Memory B cell (primary cell): ENCODE data around the gene RASSF3.
"Not testable (repeated sequence)": the region's sequence is repeated elsewhere in the genome, so short reads cannot be mapped to it uniquely, and the experiment has no call there.

Experiments
- ATAC-seq: fragments of 150-1000 bp; cut with Tn5 transposase; 2 replicates; pipeline ENCODE4 v1.10.0; 2021; ENCODE audit warnings: low read depth, mild to moderate bottlenecking, moderate library complexity
- DNase-seq, 2 donors: peaks; one replicate each; pipeline ENCODE4 v3.0.0; 2022; ENCODE audit warnings: low spot score in 2 of 2
- H3K27ac Mint-ChIP-seq: one replicate; pipeline ENCODE4 v1.8.0; 2022; ENCODE audit warnings: mild to moderate bottlenecking, moderate library complexity, mixed read lengths
- H3K27me3 Mint-ChIP-seq: one replicate; pipeline ENCODE4 v1.8.0; 2022; ENCODE audit warnings: mixed read lengths
- H3K36me3 Mint-ChIP-seq: one replicate; pipeline ENCODE4 v1.8.0; 2022; ENCODE audit warnings: mild to moderate bottlenecking, mixed read lengths
- H3K4me1 Mint-ChIP-seq: one replicate; pipeline ENCODE4 v1.8.0; 2022; ENCODE audit warnings: mixed read lengths
- H3K4me3 Mint-ChIP-seq: one replicate; pipeline ENCODE4 v1.8.0; 2022; ENCODE audit warnings: mild to moderate bottlenecking, moderate library complexity, mixed read lengths
- H3K9me3 Mint-ChIP-seq: one replicate; pipeline ENCODE4 v1.8.0; 2022; ENCODE audit warnings: mixed read lengths

The RASSF3 gene

GRCh38 chr12:64582114-64582513 is 28.2 kb upstream of the RASSF3 start:
- Mint-ChIP-seq H3K27me3 (peaks cover 7% of the 10 kb centered on the region), H3K36me3 (no peaks in the 10 kb centered on the region), H3K4me1 (peaks cover 8% of the 10 kb centered on the region), H3K4me3 (no peak overlapping the region), H3K9me3 (no peaks in the 10 kb centered on the region), H3K27ac (no peak overlapping the region)
- DNase-seq, result no peak
- ATAC-seq, result no peak

GRCh38 chr12:64582862-64583261 is 27.4 kb upstream of the RASSF3 start:
- H3K36me3 Mint-ChIP-seq, result no peaks in the 10 kb centered on the region
- DNase-seq, result no peak
- H3K27me3 Mint-ChIP-seq, result peaks cover 7% of the 10 kb centered on the region
- H3K4me1 Mint-ChIP-seq, result peaks cover 8% of the 10 kb centered on the region
- H3K27ac Mint-ChIP-seq, result no peak overlapping the region
- H3K4me3 Mint-ChIP-seq, result no peak overlapping the region
- H3K9me3 Mint-ChIP-seq, result no peaks in the 10 kb centered on the region
- no peak for ATAC-seq

DNA sequence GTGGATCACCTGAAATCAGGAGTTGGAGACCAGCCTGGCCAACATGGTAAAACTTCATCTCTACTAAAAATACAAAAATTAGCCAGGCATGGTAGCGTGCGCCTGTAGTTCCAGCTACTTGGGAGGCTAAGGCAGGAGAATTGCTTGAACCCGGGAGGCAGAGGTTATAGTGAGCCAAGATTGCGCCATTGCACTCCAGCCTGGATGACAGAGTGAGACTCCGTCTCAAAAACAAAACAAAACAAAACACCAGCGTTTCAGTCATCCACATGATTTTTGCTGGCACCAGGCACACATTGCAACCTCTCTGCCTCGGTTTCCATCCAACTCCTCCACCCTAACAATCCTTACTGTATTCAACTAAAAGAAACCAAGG is 26.9 kb upstream of the RASSF3 start:
- H3K27me3 Mint-ChIP-seq, H3K9me3 Mint-ChIP-seq, DNase-seq, H3K36me3 Mint-ChIP-seq, ATAC-seq, H3K4me1 Mint-ChIP-seq: not testable (repeated sequence)
- peak overlapping the region; percentile 76 for H3K4me3 Mint-ChIP-seq
- H3K27ac Mint-ChIP-seq, result peak overlapping the region; percentile 54

DNA sequence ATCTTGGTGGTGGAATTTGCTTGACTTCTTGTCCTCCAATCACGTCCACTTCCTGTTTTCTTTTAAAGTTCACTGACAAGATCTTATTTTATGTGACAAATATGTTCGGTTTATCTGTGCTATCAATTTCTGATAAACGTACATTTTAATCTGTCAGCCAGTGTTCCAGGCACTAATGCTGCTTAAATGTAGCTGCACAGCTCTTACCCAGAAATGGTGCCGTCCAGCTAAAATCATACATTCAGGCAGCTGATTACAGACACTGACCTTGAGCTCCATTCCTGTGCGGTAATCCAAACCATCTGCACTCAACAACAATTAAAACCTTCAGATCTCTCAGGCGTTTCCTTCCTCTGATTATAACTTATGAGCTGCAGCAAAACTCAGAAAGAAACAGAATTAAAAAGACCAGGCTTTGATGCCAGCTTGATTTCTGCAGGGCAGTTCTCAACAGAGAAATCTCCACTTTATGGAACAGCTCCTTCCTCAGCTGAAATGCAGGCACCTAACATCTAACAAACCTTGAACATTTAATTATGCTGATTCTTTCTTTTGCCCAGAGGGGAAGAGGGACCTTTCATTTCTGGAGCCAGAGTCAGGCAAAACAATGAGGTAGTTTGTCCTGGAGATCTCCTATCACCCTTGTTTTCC is 26.4 kb upstream of the RASSF3 start:
- ATAC-seq (peak; percentile 31), DNase-seq (no peak)
- Mint-ChIP-seq H3K27me3 (peaks cover 7% of the 10 kb centered on the region), H3K27ac (peak overlapping the region; percentile 54), H3K9me3 (no peaks in the 10 kb centered on the region), H3K4me1 (peaks cover 8% of the 10 kb centered on the region), H3K36me3 (no peaks in the 10 kb centered on the region), H3K4me3 (peak overlapping the region; percentile 76)

- Mint-ChIP-seq H3K4me3 (no peak overlapping the region), H3K27me3 (peaks cover 7% of the 10 kb centered on the region)
- no peak for ATAC-seq
Observed at GRCh38 chr12:64585104-64585503, 25.2 kb upstream of the RASSF3 start.

DNA sequence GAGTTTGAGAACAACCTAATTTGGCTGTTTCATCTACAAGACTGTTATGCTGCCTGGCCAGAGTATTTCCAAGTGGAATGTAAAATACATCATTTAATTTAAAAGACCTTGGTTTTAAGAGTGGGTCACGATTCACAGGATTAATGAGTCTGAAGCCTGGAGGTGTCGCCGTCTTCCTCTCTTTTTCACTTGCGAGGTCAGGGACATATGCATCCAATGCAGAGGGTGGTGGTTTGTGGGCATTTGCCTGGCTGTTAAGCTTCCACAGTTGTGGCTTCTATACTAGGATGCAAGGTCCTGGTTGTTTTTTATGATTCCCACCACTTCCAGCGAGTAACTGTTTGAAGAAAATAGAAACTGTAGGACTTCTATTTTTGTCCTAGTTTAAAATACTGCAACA is 22.8 kb upstream of the RASSF3 start:
- no peaks in the 10 kb centered on the region for H3K36me3 Mint-ChIP-seq
- no peaks in the 10 kb centered on the region for H3K9me3 Mint-ChIP-seq
- H3K4me1 Mint-ChIP-seq, result peaks cover 8% of the 10 kb centered on the region
- H3K4me3 Mint-ChIP-seq, result no peak overlapping the region
- ATAC-seq, result no peak
- peaks cover 2% of the 10 kb centered on the region for H3K27me3 Mint-ChIP-seq
- H3K27ac Mint-ChIP-seq, result no peak overlapping the region
- no peak for DNase-seq

More at GRCh38 chr12:64585104-64585503, 25.2 kb upstream of the RASSF3 start:
- Mint-ChIP-seq H3K36me3 (no peaks in the 10 kb centered on the region), H3K9me3 (no peaks in the 10 kb centered on the region), H3K4me1 (peaks cover 8% of the 10 kb centered on the region), H3K27ac (no peak overlapping the region)
- no peak for DNase-seq

GRCh38 chr12:64590183-64590582 is 20.1 kb upstream of the RASSF3 start:
- Mint-ChIP-seq H3K9me3 (no peaks in the 10 kb centered on the region), H3K4me3 (no peak overlapping the region)

GRCh38 chr12:64595863-64596793 is 14.2 kb upstream of the RASSF3 start:
- Mint-ChIP-seq H3K36me3 (no peaks in the 10 kb centered on the region), H3K4me1 (no peaks in the 10 kb centered on the region), H3K27ac (no peak overlapping the region), H3K27me3 (no peaks in the 10 kb centered on the region), H3K4me3 (no peak overlapping the region), H3K9me3 (no peaks in the 10 kb centered on the region)
- ATAC-seq (no peak), DNase-seq (no peak)

More at GRCh38 chr12:64590183-64590582, 20.1 kb upstream of the RASSF3 start:
- Mint-ChIP-seq H3K4me1 (no peaks in the 10 kb centered on the region), H3K27me3 (no peaks in the 10 kb centered on the region), H3K36me3 (no peaks in the 10 kb centered on the region), H3K27ac (no peak overlapping the region)
- no peak for DNase-seq
- ATAC-seq, result no peak

DNA sequence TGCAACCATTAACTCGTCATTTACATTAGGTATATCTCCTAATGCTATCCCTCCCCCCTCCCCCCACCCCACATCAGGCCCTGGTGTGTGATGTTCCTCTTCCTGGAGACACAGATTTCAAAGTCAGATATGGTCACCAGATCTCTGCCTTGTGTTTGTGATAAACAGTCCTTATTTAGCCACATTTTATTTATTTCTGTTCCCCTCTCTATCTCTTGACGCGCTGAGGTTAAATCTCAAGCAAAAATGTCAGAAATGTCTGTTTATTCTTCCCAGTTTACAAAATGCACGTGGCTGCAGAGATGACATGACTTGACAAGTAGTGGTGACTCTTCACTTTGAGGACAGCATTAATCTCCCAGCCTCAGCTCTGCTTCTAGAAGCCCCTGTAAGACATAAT is 11.5 kb upstream of the RASSF3 start:
- no peaks in the 10 kb centered on the region for H3K36me3 Mint-ChIP-seq
- no peak overlapping the region for H3K27ac Mint-ChIP-seq
- no peak for DNase-seq
- no peaks in the 10 kb centered on the region for H3K4me1 Mint-ChIP-seq
- H3K4me3 Mint-ChIP-seq, result no peak overlapping the region
- no peaks in the 10 kb centered on the region for H3K9me3 Mint-ChIP-seq
- H3K27me3 Mint-ChIP-seq, result no peaks in the 10 kb centered on the region
- ATAC-seq, result no peak

- Mint-ChIP-seq H3K9me3 (no peaks in the 10 kb centered on the region), H3K27me3 (no peaks in the 10 kb centered on the region), H3K36me3 (no peaks in the 10 kb centered on the region), H3K4me1 (no peaks in the 10 kb centered on the region), H3K27ac (no peak overlapping the region), H3K4me3 (no peak overlapping the region)
- DNase-seq (no peak), ATAC-seq (no peak)
Observed at GRCh38 chr12:64600164-64600561, 10.1 kb upstream of the RASSF3 start.

GRCh38 chr12:64603183-64603841 is 7.0 kb upstream of the RASSF3 start:
- H3K27me3 Mint-ChIP-seq, result no peaks in the 10 kb centered on the region
- H3K4me3 Mint-ChIP-seq, result no peak overlapping the region

GRCh38 chr12:64608901-64609535 is 1.3 kb upstream of the RASSF3 start:
- ATAC-seq (peak; percentile 42), DNase-seq (peak in 1 of 2 donors; percentile 40)
- Mint-ChIP-seq H3K36me3 (no peaks in the 10 kb centered on the region), H3K4me1 (peaks cover 18% of the 10 kb centered on the region), H3K9me3 (no peaks in the 10 kb centered on the region), H3K27me3 (no peaks in the 10 kb centered on the region), H3K4me3 (peak overlapping the region; percentile 90), H3K27ac (peak overlapping the region; percentile 93)

More at GRCh38 chr12:64603183-64603841, 7.0 kb upstream of the RASSF3 start:
- H3K27ac Mint-ChIP-seq, result no peak overlapping the region
- H3K4me1 Mint-ChIP-seq, result no peaks in the 10 kb centered on the region
- no peaks in the 10 kb centered on the region for H3K9me3 Mint-ChIP-seq
- no peaks in the 10 kb centered on the region for H3K36me3 Mint-ChIP-seq
- DNase-seq (no peak), ATAC-seq (no peak)

- Mint-ChIP-seq H3K9me3 (no peaks in the 10 kb centered on the region), H3K27ac (peak overlapping the region; percentile 93), H3K27me3 (no peaks in the 10 kb centered on the region), H3K4me1 (peaks cover 18% of the 10 kb centered on the region), H3K36me3 (no peaks in the 10 kb centered on the region), H3K4me3 (peak overlapping the region; percentile 90)
- ATAC-seq (no peak), DNase-seq (no peak)
Observed at GRCh38 chr12:64609536-64610078, 688 bp upstream of the RASSF3 start.
